Pancreas (tissue), 10 donors: Measurements from ENCODE around the gene TTC17. TPM values are rescaled to one million over a fixed set of nuclear protein-coding genes. Genes with fewer than 3 reads are reported as not detected.

ENCODE experiments used
- ATAC-seq, 4 donors: fragments of 200-7000 bp; cut with Tn5 transposase; one replicate each; pipeline versions ENCODE4 v1.8.0 to v1.9.1; 2020; ENCODE audit warnings: mild to moderate bottlenecking in 4 of 4, moderate library complexity in 4 of 4
- DNase-seq, 6 donors: peaks; one replicate each; pipeline ENCODE4 v3.0.0-alpha.2; 2020
- FAIRE-seq: peaks from 2 replicates; lab custom pipeline; 2012; peaks lifted over from hg19 to GRCh38; lab: Jason Lieb, UNC
- H3K27ac ChIP-seq, 4 donors: fragments of 200-600 bp; sonication (generic); 1 replicate in 3 of 4; 2 replicates in 1 of 4; pipeline versions ENCODE4 v1.5.0 to v1.8.0; 2020
- H3K27me3 ChIP-seq, 4 donors: fragments of 200-600 bp; one replicate each; pipeline ENCODE4 v1.8.0; 2021
- H3K36me3 ChIP-seq, 3 donors: fragments of 200-600 bp; sonication (generic) in 1 of 3; one replicate each; pipeline versions ENCODE4 v1.5.0 to v1.8.0; 2020 to 2021
- H3K4me1 ChIP-seq, 3 donors: fragments of 200-600 bp; one replicate each; pipeline ENCODE4 v1.8.0; 2021
- H3K4me3 ChIP-seq, 4 donors: fragments of 200-600 bp; sonication (generic) in 2 of 4; one replicate each; pipeline versions ENCODE4 v1.5.0 to v1.8.0; 2020 to 2021
- H3K9me3 ChIP-seq, 4 donors: fragments of 200-600 bp; one replicate each; pipeline ENCODE4 v1.8.0; 2021
- CTCF ChIP-seq, 4 donors: fragments of 200-600 bp; sonication (generic) in 3 of 4; IDR thresholded peaks; one replicate each; pipeline versions ENCODE4 v1.5.0 to v1.8.0; 2021; ENCODE audit warnings: antibody characterized with exemption in 4 of 4
- WGBS, 2 donors: extraction: QIAGEN DNeasy Blood & Tissue Kit; methylation state at CpG; one replicate each; pipeline ENCODE4 v1.1.7; 2013; 5-methylcytosine and 5-hydroxymethylcytosine counted together
- intact Hi-C, 3 donors: fragments of 100-400 bp; cut with DNase I; formaldehyde crosslinking; loops; one replicate each; pipeline versions ENCODE4 v1.11.1 to v1.14.2; 2022
- polyA plus RNA-seq, 2 donors: library from polyadenylated mRNA; stranded (reverse); fragments of 200-250 nt; gene quantifications; one replicate each; pipeline ENCODE4 v1.2.3, GENCODE V29; 2013
- total RNA-seq, 6 donors: library from RNA; stranded (reverse); fragmentation: NEBNext Ultra II Directional in 4 of 6; extraction: Animal tissue kit (Norgen Biotek cat#: 25700) in 4 of 6; gene quantifications; one replicate each; pipeline versions ENCODE4 v1.2.1 to v1.2.4, GENCODE V29; 2021 to 2023
- donor health status: healthy with polysubstance abuse.
- donor health status: DM: no; HTN: no; CAD: no; lungs with moderate emphysema.
- donor health status: DM: no; HTN: no; CAD: no.
- donor health status: control.
- donor health status: control.
- donor health status: Bipolar disorder and iron deficiency.
- donor health status: DM: yes; HTN: yes; CAD: no.
- donor health status: DM: no; HTN: no; CAD: no.
- donor health status: DM: no; HTN: no; CAD: no.
- donor health status: DM: yes; HTN: yes; CAD: no.

The TTC17 gene
- total and polyA plus RNA-seq, 8 donors = 39.9 to 71.1 (median 57.0) TPM

- DNase-seq (no peak), ATAC-seq (no peak), FAIRE-seq (no peak)
- Histone ChIP-seq H3K9me3 (no peaks in the 10 kb centered on the region), H3K4me3 (no peak overlapping the region), H3K4me1 (no peaks in the 10 kb centered on the region), H3K27me3 (no peaks in the 10 kb centered on the region), H3K36me3 (peaks cover 0 to 32% (median 5%) of the 10 kb centered on the region in 3 donors), H3K27ac (no peak overlapping the region)
- WGBS, 2 donors = 85 to 94% methylated on average over 5 of the region's 5 CpGs
- no peak for TF ChIP-seq CTCF (IDR thresholded peaks at IDR 0.05)
- intact Hi-C loops = no loop called here
Measured at GRCh38 chr11:43489869-43490465, 131.2 kb downstream of the TTC17 start.

GRCh38 chr11:43492701-43493100 is 134.0 kb downstream of the TTC17 start:
- DNase-seq (no peak), ATAC-seq (no peak), FAIRE-seq (no peak)
- H3K4me3 ChIP-seq = no peak overlapping the region
- H3K27me3 ChIP-seq = no peaks in the 10 kb centered on the region
- 88 to 95% methylated on average over 5 of the region's 5 CpGs for WGBS, 2 donors
- peaks cover 0 to 36% (median 5%) of the 10 kb centered on the region in 3 donors for H3K36me3 ChIP-seq
- intact Hi-C loops = no loop called here
- no peak for TF ChIP-seq CTCF (IDR thresholded peaks at IDR 0.05)
- H3K9me3 ChIP-seq = no peaks in the 10 kb centered on the region
- H3K27ac ChIP-seq = no peak overlapping the region
- H3K4me1 ChIP-seq = no peaks in the 10 kb centered on the region

- DNase-seq (no peak), ATAC-seq (no peak), FAIRE-seq (no peak)
- H3K9me3 ChIP-seq = no peaks in the 10 kb centered on the region
- H3K4me1 ChIP-seq = no peaks in the 10 kb centered on the region
- no peaks in the 10 kb centered on the region for H3K27me3 ChIP-seq
- H3K27ac ChIP-seq = no peak overlapping the region
- 64 to 76% methylated on average over 5 of the region's 5 CpGs for WGBS, 2 donors
- peaks cover 0 to 36% (median 5%) of the 10 kb centered on the region in 3 donors for H3K36me3 ChIP-seq
- no peak overlapping the region for H3K4me3 ChIP-seq
- no peak for TF ChIP-seq CTCF (IDR thresholded peaks at IDR 0.05)
- intact Hi-C loops = no loop called here
Measured at GRCh38 chr11:43493431-43493830, 134.7 kb downstream of the TTC17 start.

GRCh38 chr11:43497144-43497543 is 138.4 kb downstream of the TTC17 start:
- no peaks in the 10 kb centered on the region for H3K9me3 ChIP-seq
- no peaks in the 10 kb centered on the region for H3K4me1 ChIP-seq
- FAIRE-seq = no peak
- intact Hi-C loops = no loop called here
- no peak overlapping the region for H3K4me3 ChIP-seq
- no peak overlapping the region for H3K27ac ChIP-seq
- no peaks in the 10 kb centered on the region for H3K27me3 ChIP-seq
- DNase-seq = no peak
- no peak for TF ChIP-seq CTCF (IDR thresholded peaks at IDR 0.05)
- WGBS, 2 donors = 88 to 96% methylated on average over 1 of the region's 1 CpG
- no peak for ATAC-seq
- peaks cover 0 to 23% (median 5%) of the 10 kb centered on the region in 3 donors for H3K36me3 ChIP-seq

GRCh38 chr11:43498561-43498960 is 139.8 kb downstream of the TTC17 start:
- Histone ChIP-seq H3K36me3 (peaks cover 0 to 11% (median 0%) of the 10 kb centered on the region in 3 donors), H3K4me1 (no peaks in the 10 kb centered on the region), H3K9me3 (no peaks in the 10 kb centered on the region), H3K27ac (no peak overlapping the region), H3K27me3 (no peaks in the 10 kb centered on the region), H3K4me3 (no peak overlapping the region)
- TF ChIP-seq CTCF (IDR thresholded peaks at IDR 0.05) = no peak
- DNase-seq (no peak), ATAC-seq (no peak), FAIRE-seq (no peak)
- 78 to 84% methylated on average over 3 of the region's 3 CpGs for WGBS, 2 donors
- intact Hi-C loops = no loop called here
